Stimulated activated CD4-positive, alpha-beta T cell treated with anti-CD3 and anti-CD28 coated beads, Interleukin-1b, Interleukin-23, amount 100 ng/mL, for 1 hour (primary cell): Measurements from ENCODE around the gene FAM120C.

Experiments used
- DNase-seq, 2 donors: peaks; one replicate each; pipeline ENCODE4 v3.0.0-alpha.2; 2020; ENCODE audit warnings: low read depth in 2 of 2

The FAM120C gene

GRCh38 chrX:54182864-54183613 is at the start of gene FAM120C:
Gene FAM120C (minus strand): TSS chrX:54183254. CDS start chrX:54183198, 56 bp downstream.
- DNase-seq, result peak; percentile 23 to 35

- no peak for DNase-seq
These were observed 47.5 kb upstream of the FAM120C start for GRCh38 chrX:54230435-54231148.

GRCh38 chrX:54223581-54223980 is 40.5 kb upstream of the FAM120C start:
- DNase-seq, result no peak

- DNase-seq, result no peak
These were observed 30.5 kb upstream of the FAM120C start for GRCh38 chrX:54213603-54214002.

- DNase-seq, result no peak
These were observed 25.5 kb upstream of the FAM120C start for GRCh38 chrX:54208531-54208930.

- DNase-seq, result no peak
These were observed 15.2 kb upstream of the FAM120C start for GRCh38 chrX:54198262-54198661.

- DNase-seq, result no peak
These were observed 12.0 kb upstream of the FAM120C start for GRCh38 chrX:54194982-54195588.

GRCh38 chrX:54193085-54193821 is 10.2 kb upstream of the FAM120C start:
- no peak for DNase-seq

- DNase-seq, result no peak
These were observed 1.4 kb upstream of the FAM120C start for GRCh38 chrX:54184474-54184873.

- DNase-seq, result peak; percentile 5 to 42
These were observed 725 bp downstream of the FAM120C start for GRCh38 chrX:54182194-54182863.

- DNase-seq, result no peak
These were observed 1.7 kb downstream of the FAM120C start for GRCh38 chrX:54181202-54181953.

- DNase-seq, result no peak
These were observed 2.7 kb downstream of the FAM120C start for GRCh38 chrX:54180403-54180802.

- no peak for DNase-seq
These were observed 4.7 kb downstream of the FAM120C start for GRCh38 chrX:54178100-54178940.

GRCh38 chrX:54177306-54177705 is 5.7 kb downstream of the FAM120C start:
- no peak for DNase-seq

GRCh38 chrX:54173791-54174190 is 9.3 kb downstream of the FAM120C start:
- DNase-seq, result no peak

- DNase-seq, result no peak
These were observed 10.6 kb downstream of the FAM120C start for GRCh38 chrX:54172455-54172854.

GRCh38 chrX:54171527-54172250 is 11.4 kb downstream of the FAM120C start:
- DNase-seq, result no peak

GRCh38 chrX:54171091-54171490 is 12.0 kb downstream of the FAM120C start:
- no peak for DNase-seq

GRCh38 chrX:54166915-54167314 is 16.1 kb downstream of the FAM120C start:
- DNase-seq, result no peak
